ENCODE data around the gene UBA6. TPM values are rescaled to one million over a fixed set of nuclear protein-coding genes. Genes with fewer than 3 reads are reported as not detected.

Gene UBA6
- total and polyA plus RNA-seq, 2 donors (not counting 1 experiment from before 2014, with no cell fraction given) = 90.0 to 92.8 TPM

GRCh38 chr4:67680581-67681222 is 20.3 kb downstream of the UBA6 start:
- no peaks in the 10 kb centered on the region for H3K27me3 ChIP-seq (ENCODE audit: control insufficient read depth, insufficient read depth, low read length)
- no peak overlapping the region for H3K4me3 ChIP-seq (replicated peaks in 1 of 4; ENCODE audit: control extremely low read depth in 1 of 4, insufficient read depth in 1 of 4, low read depth in 3 of 4, low read length in 4 of 4)
- no peak overlapping the region for H3K4me2 ChIP-seq (ENCODE audit: extremely low read depth, insufficient read depth, low read length)
- peaks cover 5% of the 10 kb centered on the region for H3K36me3 ChIP-seq (ENCODE audit: control insufficient read depth, insufficient read depth, low read length)
- no peaks in the 10 kb centered on the region for H4K20me1 ChIP-seq (ENCODE audit: control insufficient read depth, extremely low read depth, insufficient read depth, low read length)
- no peak overlapping the region for H2AFZ ChIP-seq (ENCODE audit: low read length)
- TF ChIP-seq CTCF (conservative IDR thresholded peaks at IDR 0.05 in 1 of 2, IDR thresholded peaks at IDR 0.05 in 1 of 2; ENCODE audit: low read depth in 1 of 2, low read length in 2 of 2) (no peak), EZH2 (IDR thresholded peaks at IDR 0.05; ENCODE audit: low read length, missing control alignments) (no peak)
- no peak overlapping the region for H3K9ac ChIP-seq (ENCODE audit: insufficient read depth, low read length)
- H3K27ac ChIP-seq (ENCODE audit: insufficient read depth, low read length) = no peak overlapping the region
- H3K9me3 ChIP-seq (ENCODE audit: control insufficient read depth, insufficient read depth, low read depth, low read length) = no peaks in the 10 kb centered on the region
- H3K79me2 ChIP-seq (ENCODE audit: control insufficient read depth, insufficient read depth, low read length) = peaks cover 3% of the 10 kb centered on the region
- peaks cover 4% of the 10 kb centered on the region for H3K4me1 ChIP-seq (ENCODE audit: control insufficient read depth, extremely low read depth, insufficient read depth, low read length)
- peak in 1 of 2 donors; percentile 35 for DNase-seq (ENCODE audit: low read depth in 2 of 2)

GRCh38 chr4:67678612-67679011 is 22.3 kb downstream of the UBA6 start:
- Histone ChIP-seq H2AFZ (ENCODE audit: low read length) (no peak overlapping the region), H3K79me2 (ENCODE audit: control insufficient read depth, insufficient read depth, low read length) (no peaks in the 10 kb centered on the region), H3K9me3 (ENCODE audit: control insufficient read depth, insufficient read depth, low read depth, low read length) (no peaks in the 10 kb centered on the region), H4K20me1 (ENCODE audit: control insufficient read depth, extremely low read depth, insufficient read depth, low read length) (no peaks in the 10 kb centered on the region), H3K4me3 (replicated peaks in 1 of 4; ENCODE audit: control extremely low read depth in 1 of 4, insufficient read depth in 1 of 4, low read depth in 3 of 4, low read length in 4 of 4) (no peak overlapping the region), H3K36me3 (ENCODE audit: control insufficient read depth, insufficient read depth, low read length) (peaks cover 5% of the 10 kb centered on the region), H3K9ac (ENCODE audit: insufficient read depth, low read length) (no peak overlapping the region), H3K4me2 (ENCODE audit: extremely low read depth, insufficient read depth, low read length) (no peak overlapping the region), H3K27me3 (ENCODE audit: control insufficient read depth, insufficient read depth, low read length) (no peaks in the 10 kb centered on the region), H3K4me1 (ENCODE audit: control insufficient read depth, extremely low read depth, insufficient read depth, low read length) (no peaks in the 10 kb centered on the region), H3K27ac (ENCODE audit: insufficient read depth, low read length) (no peak overlapping the region)
- TF ChIP-seq EZH2 (IDR thresholded peaks at IDR 0.05; ENCODE audit: low read length, missing control alignments) (no peak), CTCF (conservative IDR thresholded peaks at IDR 0.05 in 1 of 2, IDR thresholded peaks at IDR 0.05 in 1 of 2; ENCODE audit: low read depth in 1 of 2, low read length in 2 of 2) (no peak)
- no peak for DNase-seq (ENCODE audit: low read depth in 2 of 2)

GRCh38 chr4:67674098-67674497 is 26.9 kb downstream of the UBA6 start:
- Histone ChIP-seq H3K27me3 (ENCODE audit: control insufficient read depth, insufficient read depth, low read length) (no peaks in the 10 kb centered on the region), H3K4me3 (replicated peaks in 1 of 4; ENCODE audit: control extremely low read depth in 1 of 4, insufficient read depth in 1 of 4, low read depth in 3 of 4, low read length in 4 of 4) (no peak overlapping the region), H3K27ac (ENCODE audit: insufficient read depth, low read length) (no peak overlapping the region), H3K9ac (ENCODE audit: insufficient read depth, low read length) (no peak overlapping the region), H4K20me1 (ENCODE audit: control insufficient read depth, extremely low read depth, insufficient read depth, low read length) (no peaks in the 10 kb centered on the region), H2AFZ (ENCODE audit: low read length) (no peak overlapping the region), H3K9me3 (ENCODE audit: control insufficient read depth, insufficient read depth, low read depth, low read length) (no peaks in the 10 kb centered on the region), H3K36me3 (ENCODE audit: control insufficient read depth, insufficient read depth, low read length) (peaks cover 3% of the 10 kb centered on the region), H3K4me2 (ENCODE audit: extremely low read depth, insufficient read depth, low read length) (no peak overlapping the region), H3K79me2 (ENCODE audit: control insufficient read depth, insufficient read depth, low read length) (no peaks in the 10 kb centered on the region), H3K4me1 (ENCODE audit: control insufficient read depth, extremely low read depth, insufficient read depth, low read length) (no peaks in the 10 kb centered on the region)
- DNase-seq (ENCODE audit: low read depth in 2 of 2) = no peak
- TF ChIP-seq CTCF (conservative IDR thresholded peaks at IDR 0.05 in 1 of 2, IDR thresholded peaks at IDR 0.05 in 1 of 2; ENCODE audit: low read depth in 1 of 2, low read length in 2 of 2) (no peak), EZH2 (IDR thresholded peaks at IDR 0.05; ENCODE audit: low read length, missing control alignments) (no peak)
